Measurements from ENCODE around the gene PRPF6.
A peak's percentile ranks its signal among the peaks of the same experiment; 100 is the strongest.

The PRPF6 gene

GRCh38 chr20:64062596-64063388 lies 81.9 kb downstream of the PRPF6 start, which contains the start of gene TCEA2:
Gene TCEA2 (plus strand): TSS chr20:64063198. CDS start chr20:64063313, 115 bp downstream.
- DNase-seq (ENCODE audit: low read depth in 4 of 4, low spot score in 1 of 4): peak; percentile 85 to 95 (median 90)

GRCh38 chr20:64063389-64064144 lies 82.6 kb downstream of the PRPF6 start:
- DNase-seq (ENCODE audit: low read depth in 4 of 4, low spot score in 1 of 4): no peak

- DNase-seq (ENCODE audit: low read depth in 4 of 4, low spot score in 1 of 4): no peak
Measured at GRCh38 chr20:64064145-64064698, 83.3 kb downstream of the PRPF6 start.

GRCh38 chr20:64065062-64065973 lies 84.4 kb downstream of the PRPF6 start:
- no peak for DNase-seq (ENCODE audit: low read depth in 4 of 4, low spot score in 1 of 4)

- DNase-seq (ENCODE audit: low read depth in 4 of 4, low spot score in 1 of 4): no peak
Measured at GRCh38 chr20:64065974-64066343, 85.0 kb downstream of the PRPF6 start.

- DNase-seq (ENCODE audit: low read depth in 4 of 4, low spot score in 1 of 4): no peak
Measured at GRCh38 chr20:64067005-64067632, 86.2 kb downstream of the PRPF6 start.

- no peak for DNase-seq (ENCODE audit: low read depth in 4 of 4, low spot score in 1 of 4)
Measured at GRCh38 chr20:64067733-64068307, 86.9 kb downstream of the PRPF6 start.

GRCh38 chr20:64068386-64069208 lies 87.7 kb downstream of the PRPF6 start:
- no peak for DNase-seq (ENCODE audit: low read depth in 4 of 4, low spot score in 1 of 4)

GRCh38 chr20:64069209-64069613 lies 88.3 kb downstream of the PRPF6 start:
- no peak for DNase-seq (ENCODE audit: low read depth in 4 of 4, low spot score in 1 of 4)

GRCh38 chr20:64069614-64070243 lies 88.8 kb downstream of the PRPF6 start:
- DNase-seq (ENCODE audit: low read depth in 4 of 4, low spot score in 1 of 4): no peak

- DNase-seq (ENCODE audit: low read depth in 4 of 4, low spot score in 1 of 4): no peak
Measured at GRCh38 chr20:64070244-64070993, 89.5 kb downstream of the PRPF6 start.

- DNase-seq (ENCODE audit: low read depth in 4 of 4, low spot score in 1 of 4): no peak
Measured at GRCh38 chr20:64071341-64072332, 90.7 kb downstream of the PRPF6 start.

GRCh38 chr20:64072498-64073063 lies 91.6 kb downstream of the PRPF6 start:
- DNase-seq (ENCODE audit: low read depth in 4 of 4, low spot score in 1 of 4): no peak

- no peak for DNase-seq (ENCODE audit: low read depth in 4 of 4, low spot score in 1 of 4)
Measured at GRCh38 chr20:64073476-64074183, 92.7 kb downstream of the PRPF6 start.

- DNase-seq (ENCODE audit: low read depth in 4 of 4, low spot score in 1 of 4): no peak
Measured at GRCh38 chr20:64074184-64074789, 93.4 kb downstream of the PRPF6 start.

GRCh38 chr20:64074963-64075362 lies 94.0 kb downstream of the PRPF6 start:
- no peak for DNase-seq (ENCODE audit: low read depth in 4 of 4, low spot score in 1 of 4)
